ENCODE results near the gene RYR2.

DNA sequence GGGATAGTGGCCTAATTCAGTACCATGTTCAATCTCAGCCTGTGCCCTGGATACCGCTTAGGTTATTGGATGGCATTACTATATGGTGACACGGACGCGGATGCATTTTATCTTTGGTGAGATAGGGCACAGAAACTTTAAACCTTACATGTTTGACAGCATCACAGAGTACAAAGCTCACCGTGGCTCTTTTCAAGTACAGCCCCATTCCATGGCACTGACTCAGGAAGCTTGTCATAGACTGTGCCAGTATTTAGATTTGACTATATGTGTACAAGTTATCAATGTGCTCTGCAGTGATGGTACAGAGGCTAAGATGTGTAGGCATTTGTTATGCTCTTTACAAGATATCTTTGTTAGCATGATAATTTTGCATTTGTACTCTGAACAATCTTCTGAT lies 169.0 kb downstream of the RYR2 start:
- TF ChIP-seq ARNTL (CRISPR knock-in tag; IDR thresholded peaks at IDR 0.05; ENCODE audit: borderline replicate concordance, low read depth) (no peak), RARB (CRISPR knock-in tag; IDR thresholded peaks at IDR 0.05) (no peak), ISL1 (CRISPR knock-in tag; IDR thresholded peaks at IDR 0.05) (no peak), CSDC2 (CRISPR knock-in tag; IDR thresholded peaks at IDR 0.05) (no peak)
- TF ChIP-seq, protein P1, sequence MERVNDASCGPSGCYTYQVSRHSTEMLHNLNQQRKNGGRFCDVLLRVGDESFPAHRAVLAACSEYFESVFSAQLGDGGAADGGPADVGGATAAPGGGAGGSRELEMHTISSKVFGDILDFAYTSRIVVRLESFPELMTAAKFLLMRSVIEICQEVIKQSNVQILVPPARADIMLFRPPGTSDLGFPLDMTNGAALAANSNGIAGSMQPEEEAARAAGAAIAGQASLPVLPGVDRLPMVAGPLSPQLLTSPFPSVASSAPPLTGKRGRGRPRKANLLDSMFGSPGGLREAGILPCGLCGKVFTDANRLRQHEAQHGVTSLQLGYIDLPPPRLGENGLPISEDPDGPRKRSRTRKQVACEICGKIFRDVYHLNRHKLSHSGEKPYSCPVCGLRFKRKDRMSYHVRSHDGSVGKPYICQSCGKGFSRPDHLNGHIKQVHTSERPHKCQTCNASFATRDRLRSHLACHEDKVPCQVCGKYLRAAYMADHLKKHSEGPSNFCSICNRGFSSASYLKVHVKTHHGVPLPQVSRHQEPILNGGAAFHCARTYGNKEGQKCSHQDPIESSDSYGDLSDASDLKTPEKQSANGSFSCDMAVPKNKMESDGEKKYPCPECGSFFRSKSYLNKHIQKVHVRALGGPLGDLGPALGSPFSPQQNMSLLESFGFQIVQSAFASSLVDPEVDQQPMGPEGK (CRISPR knock-in tag; IDR thresholded peaks at IDR 0.05; ENCODE audit: borderline replicate concordance), result no peak
- TF ChIP-seq, protein P2, sequence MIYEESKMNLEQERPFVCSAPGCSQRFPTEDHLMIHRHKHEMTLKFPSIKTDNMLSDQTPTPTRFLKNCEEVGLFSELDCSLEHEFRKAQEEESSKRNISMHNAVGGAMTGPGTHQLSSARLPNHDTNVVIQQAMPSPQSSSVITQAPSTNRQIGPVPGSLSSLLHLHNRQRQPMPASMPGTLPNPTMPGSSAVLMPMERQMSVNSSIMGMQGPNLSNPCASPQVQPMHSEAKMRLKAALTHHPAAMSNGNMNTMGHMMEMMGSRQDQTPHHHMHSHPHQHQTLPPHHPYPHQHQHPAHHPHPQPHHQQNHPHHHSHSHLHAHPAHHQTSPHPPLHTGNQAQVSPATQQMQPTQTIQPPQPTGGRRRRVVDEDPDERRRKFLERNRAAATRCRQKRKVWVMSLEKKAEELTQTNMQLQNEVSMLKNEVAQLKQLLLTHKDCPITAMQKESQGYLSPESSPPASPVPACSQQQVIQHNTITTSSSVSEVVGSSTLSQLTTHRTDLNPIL (CRISPR knock-in tag; IDR thresholded peaks at IDR 0.05; ENCODE audit: low read depth), result no peak
